CD8-positive, alpha-beta memory T cell (primary cell): Measurements from ENCODE around the gene SLC18B1. TPM values are rescaled to one million over a fixed set of nuclear protein-coding genes. Genes with fewer than 3 reads are reported as not detected.

Source experiments
- CTCF ChIA-PET: fragments of 350-600 bp; sonication (Branson Sonifier 250); formaldehyde crosslinking; loops from one replicate; lab custom pipeline; 2021; ENCODE audit warnings: antibody characterized with exemption; lab: Charles Lee
- POLR2A ChIA-PET: fragments of 350-600 bp; sonication (Branson Sonifier 250); formaldehyde crosslinking; loops from one replicate; lab custom pipeline; 2021; ENCODE audit warnings: antibody characterized with exemption; lab: Charles Lee
- DNase-seq, 5 donors: peaks; one replicate each; pipeline versions ENCODE4 v3.0.0 to v3.0.0-alpha.2; 2020 to 2022; ENCODE audit warnings: mixed read lengths in 1 of 5
- H3K27ac ChIP-seq: one replicate; pipeline ENCODE4 v1.7.0; 2013; ENCODE audit warnings: low read depth, mild to moderate bottlenecking, low read length, moderate library complexity
- H3K27me3 ChIP-seq: 2 replicates; pipeline ENCODE4 v1.7.0; 2013; ENCODE audit warnings: low read length, mild to moderate bottlenecking; ENCODE audit not compliant: insufficient read depth, poor library complexity, severe bottlenecking
- H3K36me3 ChIP-seq: 2 replicates; pipeline ENCODE4 v1.7.0; 2013; ENCODE audit warnings: mild to moderate bottlenecking, low read length, moderate library complexity; ENCODE audit not compliant: insufficient read depth
- H3K4me1 ChIP-seq: 2 replicates; pipeline ENCODE4 v1.7.0; 2013; ENCODE audit warnings: mild to moderate bottlenecking, low read length, moderate library complexity; ENCODE audit not compliant: insufficient read depth
- H3K4me3 ChIP-seq: 2 replicates; pipeline ENCODE4 v1.7.0; 2013; ENCODE audit warnings: mild to moderate bottlenecking, low read length
- H3K9me3 ChIP-seq: 2 replicates; pipeline ENCODE4 v1.7.0; 2013; ENCODE audit warnings: mild to moderate bottlenecking, low read length
- H3K27ac Mint-ChIP-seq, 8 donors: one replicate each; pipeline ENCODE4 v1.8.0; 2020 to 2021; ENCODE audit warnings: mixed read lengths in 8 of 8, mild to moderate bottlenecking in 6 of 8, inconsistent platforms in 3 of 8, moderate library complexity in 3 of 8
- H3K27me3 Mint-ChIP-seq, 2 donors: one replicate each; pipeline ENCODE4 v1.8.0; 2020 to 2021; ENCODE audit warnings: mixed read lengths in 2 of 2, mild to moderate bottlenecking in 1 of 2, moderate library complexity in 1 of 2
- H3K36me3 Mint-ChIP-seq, 3 donors: one replicate each; pipeline ENCODE4 v1.8.0; 2020 to 2021; ENCODE audit warnings: mixed read lengths in 3 of 3, inconsistent platforms in 1 of 3, mild to moderate bottlenecking in 1 of 3
- H3K4me1 Mint-ChIP-seq, 3 donors: one replicate each; pipeline ENCODE4 v1.8.0; 2020 to 2021; ENCODE audit warnings: mixed read lengths in 3 of 3, inconsistent platforms in 1 of 3, mild to moderate bottlenecking in 1 of 3
- H3K4me3 Mint-ChIP-seq, 7 donors: one replicate each; pipeline ENCODE4 v1.8.0; 2020 to 2021; ENCODE audit warnings: mixed read lengths in 7 of 7, mild to moderate bottlenecking in 6 of 7, moderate library complexity in 4 of 7, inconsistent platforms in 2 of 7
- H3K9me3 Mint-ChIP-seq, 5 donors: one replicate each; pipeline ENCODE4 v1.8.0; 2020 to 2022; ENCODE audit warnings: mixed read lengths in 5 of 5, mild to moderate bottlenecking in 3 of 5, moderate library complexity in 2 of 5, inconsistent platforms in 1 of 5
- polyA plus RNA-seq: library from polyadenylated mRNA; unstranded; fragments of 300-500 nt; fragmentation: Illumina TruSeq; gene quantifications from one replicate; pipeline ENCODE4 v1.2.3, GENCODE V29; 2021
- total RNA-seq, 2 experiments: library from RNA; stranded (reverse); gene quantifications; one replicate each; pipeline ENCODE4 v1.2.3, GENCODE V29; 2021

SLC18B1 gene
- total and polyA plus RNA-seq, 3 experiments from 2014 or later = 7.1 to 14.7 (median 7.3) TPM

GRCh38 chr6:132736239-132736638, 62.2 kb downstream of the SLC18B1 start:
- Histone ChIP-seq H3K4me3 (no peak overlapping the region), H3K9me3 (no peaks in the 10 kb centered on the region), H3K36me3 (no peaks in the 10 kb centered on the region), H3K27me3 (no peaks in the 10 kb centered on the region), H3K27ac (no peak overlapping the region), H3K4me1 (no peaks in the 10 kb centered on the region)
- no peak for DNase-seq
- Mint-ChIP-seq H3K4me1 (peaks cover 2 to 7% (median 5%) of the 10 kb centered on the region in 3 donors), H3K27me3 (peaks cover 4 to 7% of the 10 kb centered on the region in 2 donors), H3K36me3 (peaks cover 5 to 22% (median 5%) of the 10 kb centered on the region in 3 donors), H3K4me3 (no peak overlapping the region), H3K27ac (no peak overlapping the region), H3K9me3 (peaks cover 3 to 14% (median 12%) of the 10 kb centered on the region in 5 donors)
- POLR2A ChIA-PET = interaction anchor here (0.6 kb wide), 1 partner anchor 80 kb away, joined by 3 read pairs; no protein-coding TSS in a partner anchor
- CTCF ChIA-PET = no interaction called here

GRCh38 chr6:132734694-132735236, 63.7 kb downstream of the SLC18B1 start:
- peaks cover 4 to 7% of the 10 kb centered on the region in 2 donors for H3K27me3 Mint-ChIP-seq
- Histone ChIP-seq H3K4me3 (no peak overlapping the region), H3K9me3 (no peaks in the 10 kb centered on the region), H3K27ac (no peak overlapping the region), H3K36me3 (no peaks in the 10 kb centered on the region), H3K4me1 (no peaks in the 10 kb centered on the region), H3K27me3 (no peaks in the 10 kb centered on the region)
- peaks cover 0 to 11% (median 6%) of the 10 kb centered on the region in 5 donors for H3K9me3 Mint-ChIP-seq
- peaks cover 2 to 7% (median 5%) of the 10 kb centered on the region in 3 donors for H3K4me1 Mint-ChIP-seq
- CTCF ChIA-PET = no interaction called here
- POLR2A ChIA-PET = interaction anchor here (0.5 kb wide), 1 partner anchor 28 kb away, joined by 5 read pairs; no protein-coding TSS in a partner anchor
- H3K4me3 Mint-ChIP-seq = no peak overlapping the region
- no peak overlapping the region for H3K27ac Mint-ChIP-seq
- DNase-seq = no peak
- H3K36me3 Mint-ChIP-seq = peaks cover 0 to 7% (median 4%) of the 10 kb centered on the region in 3 donors

DNA sequence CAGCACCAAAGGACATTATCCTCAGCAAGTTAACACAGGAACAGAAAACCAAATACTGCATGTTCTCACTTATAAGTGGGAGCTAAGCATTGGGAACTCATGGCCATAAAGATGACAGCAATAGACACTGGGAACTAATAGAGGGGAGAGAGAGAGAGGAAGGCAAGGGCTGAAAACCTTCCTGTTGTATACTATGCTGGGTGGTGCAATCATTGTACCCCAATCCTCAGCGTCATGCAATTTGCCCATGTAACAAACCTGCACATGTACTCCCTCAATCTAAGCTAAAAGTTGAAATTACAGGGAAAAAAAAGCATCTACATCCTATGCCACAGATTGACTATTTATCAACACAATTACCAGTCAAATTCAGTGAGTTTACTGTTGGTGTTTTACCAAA, 64.6 kb downstream of the SLC18B1 start:
- Mint-ChIP-seq H3K4me3 (no peak overlapping the region), H3K9me3 (peaks cover 0 to 6% (median 3%) of the 10 kb centered on the region in 5 donors), H3K27ac (no peak overlapping the region), H3K4me1 (peaks cover 2 to 7% (median 5%) of the 10 kb centered on the region in 3 donors), H3K27me3 (peaks cover 4 to 5% of the 10 kb centered on the region in 2 donors), H3K36me3 (peaks cover 0 to 2% (median 1%) of the 10 kb centered on the region in 3 donors)
- H3K36me3 ChIP-seq = no peaks in the 10 kb centered on the region
- H3K4me1 ChIP-seq = no peaks in the 10 kb centered on the region
- no peak overlapping the region for H3K4me3 ChIP-seq
- POLR2A ChIA-PET = no interaction called here
- no peaks in the 10 kb centered on the region for H3K9me3 ChIP-seq
- CTCF ChIA-PET = no interaction called here
- no peak for DNase-seq
- no peak overlapping the region for H3K27ac ChIP-seq
- no peaks in the 10 kb centered on the region for H3K27me3 ChIP-seq

DNA sequence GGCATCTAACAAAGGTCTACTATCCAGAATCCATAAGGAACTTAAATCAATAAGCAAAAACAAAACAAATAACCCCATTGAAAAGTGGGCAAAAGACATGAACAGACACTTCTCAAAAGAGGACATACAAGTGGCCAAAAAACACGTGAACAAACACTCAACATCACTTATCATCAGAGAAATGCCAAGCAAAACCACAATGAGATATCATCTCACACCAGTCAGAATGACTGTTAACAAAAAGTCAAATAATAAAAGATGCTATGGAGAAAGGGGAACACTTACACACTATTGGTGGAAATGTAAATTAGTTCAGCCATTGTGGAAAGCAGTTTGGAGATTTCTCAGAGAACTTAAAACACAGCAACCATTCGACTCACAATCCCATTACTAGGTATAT, 65.2 kb downstream of the SLC18B1 start:
- Histone ChIP-seq H3K4me1 (no peaks in the 10 kb centered on the region), H3K27ac (no peak overlapping the region), H3K36me3 (no peaks in the 10 kb centered on the region), H3K27me3 (no peaks in the 10 kb centered on the region), H3K4me3 (no peak overlapping the region), H3K9me3 (no peaks in the 10 kb centered on the region)
- ChIA-PET POLR2A (no interaction called here), CTCF (no interaction called here)
- Mint-ChIP-seq H3K27ac (no peak overlapping the region), H3K9me3 (peaks cover 0 to 2% (median 0%) of the 10 kb centered on the region in 5 donors), H3K27me3 (peaks cover 2 to 3% of the 10 kb centered on the region in 2 donors), H3K4me3 (no peak overlapping the region), H3K4me1 (peaks cover 2 to 7% (median 5%) of the 10 kb centered on the region in 3 donors), H3K36me3 (no peaks in the 10 kb centered on the region)
- no peak for DNase-seq

- ChIA-PET POLR2A (no interaction called here), CTCF (interaction anchor here (1.1 to 1.6 kb wide), 2 partner anchors 30 to 68 kb away, joined by 3 read pairs; partner anchors contain the start of gene SLC18B1)
- peaks cover 0 to 8% (median 2%) of the 10 kb centered on the region in 3 donors for H3K4me1 Mint-ChIP-seq
- DNase-seq = no peak
- no peak overlapping the region for H3K27ac Mint-ChIP-seq
- Histone ChIP-seq H3K9me3 (no peaks in the 10 kb centered on the region), H3K27ac (no peak overlapping the region), H3K4me3 (no peak overlapping the region), H3K4me1 (no peaks in the 10 kb centered on the region), H3K36me3 (no peaks in the 10 kb centered on the region), H3K27me3 (no peaks in the 10 kb centered on the region)
- no peaks in the 10 kb centered on the region for H3K27me3 Mint-ChIP-seq
- H3K36me3 Mint-ChIP-seq = no peaks in the 10 kb centered on the region
- no peaks in the 10 kb centered on the region for H3K9me3 Mint-ChIP-seq
- no peak overlapping the region for H3K4me3 Mint-ChIP-seq
Observed at GRCh38 chr6:132731086-132731485, 67.4 kb downstream of the SLC18B1 start.

GRCh38 chr6:132730560-132730959, 67.9 kb downstream of the SLC18B1 start:
- no peak for DNase-seq
- Mint-ChIP-seq H3K36me3 (no peaks in the 10 kb centered on the region), H3K9me3 (no peaks in the 10 kb centered on the region), H3K27ac (no peak overlapping the region), H3K4me3 (no peak overlapping the region), H3K4me1 (peaks cover 0 to 12% (median 6%) of the 10 kb centered on the region in 3 donors), H3K27me3 (no peaks in the 10 kb centered on the region)
- H3K4me1 ChIP-seq = no peaks in the 10 kb centered on the region
- H3K36me3 ChIP-seq = no peaks in the 10 kb centered on the region
- no peaks in the 10 kb centered on the region for H3K9me3 ChIP-seq
- H3K4me3 ChIP-seq = no peak overlapping the region
- H3K27ac ChIP-seq = no peak overlapping the region
- no peaks in the 10 kb centered on the region for H3K27me3 ChIP-seq
- CTCF ChIA-PET = interaction anchor here (1.1 to 1.6 kb wide), 2 partner anchors 31 to 68 kb away, joined by 3 read pairs; partner anchors contain the start of gene SLC18B1
- POLR2A ChIA-PET = no interaction called here

GRCh38 chr6:132728616-132729015, 69.8 kb downstream of the SLC18B1 start:
- DNase-seq = no peak
- Mint-ChIP-seq H3K4me1 (peaks cover 0 to 13% (median 6%) of the 10 kb centered on the region in 3 donors), H3K27me3 (peaks cover 0 to 2% of the 10 kb centered on the region in 2 donors), H3K9me3 (no peaks in the 10 kb centered on the region), H3K4me3 (no peak overlapping the region), H3K27ac (no peak overlapping the region), H3K36me3 (no peaks in the 10 kb centered on the region)
- H3K9me3 ChIP-seq = no peaks in the 10 kb centered on the region
- no peaks in the 10 kb centered on the region for H3K36me3 ChIP-seq
- no peak overlapping the region for H3K27ac ChIP-seq
- H3K4me1 ChIP-seq = no peaks in the 10 kb centered on the region
- no peaks in the 10 kb centered on the region for H3K27me3 ChIP-seq
- no peak overlapping the region for H3K4me3 ChIP-seq
- POLR2A ChIA-PET = no interaction called here
- CTCF ChIA-PET = interaction anchor here (1.7 kb wide), 1 partner anchor 38 kb away, joined by 4 read pairs; no protein-coding TSS in a partner anchor

- peaks cover 0 to 13% (median 6%) of the 10 kb centered on the region in 3 donors for H3K4me1 Mint-ChIP-seq
- Histone ChIP-seq H3K36me3 (no peaks in the 10 kb centered on the region), H3K4me1 (no peaks in the 10 kb centered on the region), H3K4me3 (no peak overlapping the region), H3K27me3 (no peaks in the 10 kb centered on the region), H3K27ac (no peak overlapping the region), H3K9me3 (no peaks in the 10 kb centered on the region)
- H3K27ac Mint-ChIP-seq = no peak overlapping the region
- H3K27me3 Mint-ChIP-seq = peaks cover 0 to 2% of the 10 kb centered on the region in 2 donors
- CTCF ChIA-PET = no interaction called here
- POLR2A ChIA-PET = no interaction called here
- H3K4me3 Mint-ChIP-seq = no peak overlapping the region
- no peak for DNase-seq
- H3K9me3 Mint-ChIP-seq = no peaks in the 10 kb centered on the region
- no peaks in the 10 kb centered on the region for H3K36me3 Mint-ChIP-seq
Observed at GRCh38 chr6:132726608-132726975, 71.8 kb downstream of the SLC18B1 start.
